ENCODE data around the gene TMEM184A. TPM values are rescaled to one million over a fixed set of nuclear protein-coding genes. Genes with fewer than 3 reads are reported as not detected.

The TMEM184A gene
- 2.4 and 5.1 TPM in 2 replicates for total RNA-seq

DNA sequence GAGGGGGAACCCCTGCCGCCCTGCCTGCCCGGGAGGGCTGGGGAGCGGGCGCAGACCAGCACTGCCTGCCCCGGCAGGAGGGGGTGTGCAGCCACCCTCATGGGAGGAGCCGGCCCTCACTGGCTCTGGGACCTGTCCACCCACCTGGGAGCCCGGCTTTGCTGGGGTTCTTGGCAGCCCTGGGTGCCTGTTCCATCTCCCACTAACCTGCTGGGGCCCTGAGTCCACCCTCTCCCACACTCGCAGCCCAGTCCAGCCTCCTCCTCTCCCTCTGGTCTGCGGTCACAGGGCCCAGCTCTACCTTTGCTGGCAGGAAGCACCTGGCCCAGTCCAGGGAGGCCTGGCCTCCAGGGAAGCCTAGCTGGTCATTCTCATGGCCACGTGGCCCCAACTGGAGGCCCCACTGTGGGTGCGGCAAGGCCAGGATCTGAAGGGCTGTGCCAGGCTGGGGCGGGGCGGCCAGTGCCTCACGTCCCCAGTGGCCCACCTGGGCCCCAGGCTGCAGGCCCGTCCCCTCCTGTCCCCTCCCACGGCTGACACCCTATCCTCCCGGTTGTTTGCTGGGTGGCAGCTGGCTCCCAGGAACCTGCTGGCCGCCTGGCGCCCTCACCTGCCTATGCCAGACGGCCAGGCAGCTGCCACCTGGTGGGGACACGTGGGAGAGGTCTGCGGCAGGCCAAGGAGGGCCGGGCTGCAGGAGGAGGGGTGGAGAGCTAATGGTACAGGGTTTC is at the start of gene TMEM184A:
Gene TMEM184A, minus strand, starts transcription at position 393 of the 731 bp plus-strand sequence. CDS start 721 bp downstream, outside the sequence.

GRCh38 chr7:1569833-1570632 is 14.0 kb upstream of the TMEM184A start, which contains the start of gene PSMG3:
Gene PSMG3 (minus strand): TSS chr7:1570032. CDS start chr7:1569339, 693 bp downstream.

DNA sequence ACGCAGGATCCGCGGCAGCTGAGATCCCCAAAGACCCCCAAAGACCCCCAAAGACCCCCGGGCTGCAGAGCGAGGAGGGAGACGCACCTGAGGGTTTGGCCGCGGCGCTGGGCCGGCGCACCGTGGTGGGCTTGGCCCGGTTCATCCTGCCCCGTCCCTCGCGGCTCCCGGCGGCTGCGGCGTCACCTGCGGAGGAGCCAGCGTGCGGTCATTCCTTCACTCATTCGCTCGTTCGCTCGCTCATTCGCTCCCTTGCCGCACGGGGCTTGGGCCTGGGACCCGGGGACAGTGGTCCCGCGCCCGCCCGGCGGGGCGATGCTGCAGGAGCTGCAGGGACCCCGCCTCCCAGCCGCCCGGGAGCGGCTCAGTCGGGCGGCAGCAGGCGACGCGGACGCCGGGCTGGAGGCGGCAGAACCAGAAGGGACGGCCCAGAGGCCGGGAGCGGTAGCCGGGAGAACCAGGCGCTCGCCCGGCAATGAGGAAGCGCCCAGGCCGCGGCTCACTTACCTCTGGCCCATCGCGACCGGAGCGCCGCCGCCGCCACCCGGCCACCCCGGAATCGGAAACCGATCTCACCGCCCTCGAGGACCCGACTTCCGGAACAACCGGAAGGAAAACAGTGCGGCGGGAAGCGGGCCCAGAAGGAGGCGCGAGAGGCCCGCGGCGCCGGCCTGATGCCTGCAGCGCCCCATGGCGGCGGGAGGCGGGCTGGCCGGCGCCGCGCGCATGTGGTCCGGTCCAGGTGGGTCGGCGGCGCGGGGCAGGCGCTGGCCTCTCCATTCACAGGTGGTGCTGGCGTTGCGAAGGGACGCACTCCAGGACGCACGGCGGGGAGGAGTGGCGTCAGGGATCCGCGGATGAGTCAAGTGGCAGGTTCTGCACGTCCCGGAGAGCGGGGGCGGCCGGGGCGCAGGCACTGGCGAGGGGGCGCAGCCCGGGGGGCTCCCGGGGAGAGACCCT is 51.9 kb downstream of the TMEM184A start, which contains the start of gene INTS1:
Gene INTS1, minus strand, starts transcription at position 574 of the 960 bp plus-strand sequence. Its CDS starts 429 bp downstream, at position 145.

Other genes starting within 250 kb of the TMEM184A start
- 29.0 and 35.7 TPM in 2 replicates for gene MICALL2, start 96.7 kb downstream of the TMEM184A start, total RNA-seq
- gene INTS1, start 51.8 kb downstream of the TMEM184A start, total RNA-seq: 46.7 and 83.8 TPM in 2 replicates
- gene MAFK, start 25.5 kb downstream of the TMEM184A start, total RNA-seq: 6.7 and 13.6 TPM in 2 replicates
- 20.0 and 33.1 TPM in 2 replicates for gene PSMG3, start 13.8 kb upstream of the TMEM184A start, total RNA-seq
- gene ELFN1, start 114.1 kb upstream of the TMEM184A start, total RNA-seq: under 0.01 and 0.22 TPM in 2 replicates

Measured in placental epithelial cell (primary cell).